Activated CD4-positive, alpha-beta T cell treated with anti-CD3 and anti-CD28 coated beads for 36 hours (primary cell): ENCODE data around the gene PKP3. TPM values are rescaled to one million over a fixed set of nuclear protein-coding genes. Genes with fewer than 3 reads are reported as not detected.
"Not testable (repeated sequence)": the region's sequence is repeated elsewhere in the genome, so short reads cannot be mapped to it uniquely, and the experiment has no call there.

Experiments used
- ATAC-seq: fragments of 200-7000 bp; cut with Tn5 transposase; one replicate; pipeline ENCODE4 v1.10.0; 2021; ENCODE audit warnings: mild to moderate bottlenecking, moderate library complexity
- CTCF ChIA-PET: fragments of 350-600 bp; sonication (Branson Sonifier 250); formaldehyde crosslinking; loops from one replicate; lab custom pipeline; 2021; ENCODE audit warnings: antibody characterized with exemption; lab: Charles Lee
- POLR2A ChIA-PET: fragments of 350-600 bp; sonication (Branson Sonifier 250); formaldehyde crosslinking; loops from one replicate; lab custom pipeline; 2021; ENCODE audit warnings: antibody characterized with exemption, inconsistent platforms; lab: Charles Lee
- DNase-seq: peaks from one replicate; pipeline ENCODE4 v3.0.0-alpha.2; 2020
- H3K27ac Mint-ChIP-seq: one replicate; pipeline ENCODE4 v1.8.0; 2021; ENCODE audit warnings: mixed read lengths
- H3K27me3 Mint-ChIP-seq: one replicate; pipeline ENCODE4 v1.8.0; 2021; ENCODE audit warnings: mixed read lengths
- H3K36me3 Mint-ChIP-seq: one replicate; pipeline ENCODE4 v1.8.0; 2021; ENCODE audit warnings: low read depth, mixed read lengths
- H3K4me1 Mint-ChIP-seq: one replicate; pipeline ENCODE4 v1.8.0; 2021; ENCODE audit warnings: mixed read lengths
- H3K4me3 Mint-ChIP-seq: one replicate; pipeline ENCODE4 v1.8.0; 2021; ENCODE audit warnings: mild to moderate bottlenecking, moderate library complexity, mixed read lengths
- H3K9me3 Mint-ChIP-seq: one replicate; pipeline ENCODE4 v1.8.0; 2021; ENCODE audit warnings: low read depth, mixed read lengths
- intact Hi-C, 2 experiments: fragments of 100-400 bp; cut with DNase I in 1 of 2; cut with micrococcal nuclease in 1 of 2; formaldehyde crosslinking; loops; one replicate each; pipeline versions ENCODE4 v1.14.2 to v1.15.1; 2022 to 2024; cut with DNase I, micrococcal nuclease
- total RNA-seq, 2 experiments: library from RNA; stranded (reverse); gene quantifications; one replicate each; pipeline ENCODE4 v1.2.3, GENCODE V29; 2021

PKP3 gene
- total RNA-seq, 2 experiments from 2014 or later: 0.07 to 0.18 TPM

- Mint-ChIP-seq H3K27me3 (peaks cover 5% of the 10 kb centered on the region), H3K27ac (no peak overlapping the region), H3K36me3 (no peaks in the 10 kb centered on the region), H3K4me3 (no peak overlapping the region), H3K9me3 (no peaks in the 10 kb centered on the region), H3K4me1 (no peaks in the 10 kb centered on the region)
- DNase-seq: no peak
- POLR2A ChIA-PET: no interaction called here
- intact Hi-C loops: no loop called here
- ATAC-seq: no peak
- CTCF ChIA-PET: no interaction called here
Observed at GRCh38 chr11:380491-380890, 13.5 kb upstream of the PKP3 start.

- no peaks in the 10 kb centered on the region for H3K9me3 Mint-ChIP-seq
- POLR2A ChIA-PET: no interaction called here
Observed at GRCh38 chr11:380996-381395, 13.0 kb upstream of the PKP3 start.

GRCh38 chr11:381501-382072 is 12.4 kb upstream of the PKP3 start:
- peaks cover 5% of the 10 kb centered on the region for H3K27me3 Mint-ChIP-seq
- H3K9me3 Mint-ChIP-seq: peaks cover under 1% of the 10 kb centered on the region
- POLR2A ChIA-PET: no interaction called here
- peaks cover under 1% of the 10 kb centered on the region for H3K36me3 Mint-ChIP-seq
- no peak overlapping the region for H3K4me3 Mint-ChIP-seq
- H3K4me1 Mint-ChIP-seq: no peaks in the 10 kb centered on the region
- DNase-seq (no peak), ATAC-seq (no peak)
- intact Hi-C loops: no loop called here
- no peak overlapping the region for H3K27ac Mint-ChIP-seq
- CTCF ChIA-PET: no interaction called here

More at GRCh38 chr11:380996-381395, 13.0 kb upstream of the PKP3 start:
- no peaks in the 10 kb centered on the region for H3K4me1 Mint-ChIP-seq
- ATAC-seq: no peak
- no peak for DNase-seq
- no peaks in the 10 kb centered on the region for H3K36me3 Mint-ChIP-seq
- H3K4me3 Mint-ChIP-seq: no peak overlapping the region
- H3K27ac Mint-ChIP-seq: no peak overlapping the region
- intact Hi-C loops: no loop called here
- CTCF ChIA-PET: no interaction called here
- peaks cover 5% of the 10 kb centered on the region for H3K27me3 Mint-ChIP-seq

GRCh38 chr11:382081-382629 is 11.9 kb upstream of the PKP3 start:
- POLR2A ChIA-PET: no interaction called here
- intact Hi-C loops: no loop called here
- CTCF ChIA-PET: interaction anchor here (0.6 to 0.7 kb wide), 2 partner anchors 131 to 136 kb away, joined by 3 read pairs; no protein-coding TSS in a partner anchor
- H3K36me3 Mint-ChIP-seq: peaks cover 3% of the 10 kb centered on the region
- peaks cover 5% of the 10 kb centered on the region for H3K27me3 Mint-ChIP-seq
- no peak overlapping the region for H3K27ac Mint-ChIP-seq
- DNase-seq: no peak
- no peak overlapping the region for H3K4me3 Mint-ChIP-seq
- H3K9me3 Mint-ChIP-seq: peaks cover 4% of the 10 kb centered on the region
- H3K4me1 Mint-ChIP-seq: no peaks in the 10 kb centered on the region
- no peak for ATAC-seq

- ChIA-PET POLR2A (no interaction called here), CTCF (no interaction called here)
- H3K27ac Mint-ChIP-seq: no peak overlapping the region
- H3K9me3 Mint-ChIP-seq: peaks cover 7% of the 10 kb centered on the region
- ATAC-seq: no peak
- no peak overlapping the region for H3K4me3 Mint-ChIP-seq
- H3K36me3 Mint-ChIP-seq: peaks cover 3% of the 10 kb centered on the region
- intact Hi-C loops: no loop called here
- no peak for DNase-seq
- no peaks in the 10 kb centered on the region for H3K4me1 Mint-ChIP-seq
- peaks cover 4% of the 10 kb centered on the region for H3K27me3 Mint-ChIP-seq
Observed at GRCh38 chr11:383431-383830, 10.6 kb upstream of the PKP3 start.

- Mint-ChIP-seq H3K4me1 (no peaks in the 10 kb centered on the region), H3K27me3 (peaks cover 2% of the 10 kb centered on the region), H3K4me3 (no peak overlapping the region), H3K27ac (no peak overlapping the region), H3K36me3 (peaks cover 3% of the 10 kb centered on the region), H3K9me3 (peaks cover 7% of the 10 kb centered on the region)
- ATAC-seq: no peak
- intact Hi-C loops: no loop called here
- POLR2A ChIA-PET: no interaction called here
- CTCF ChIA-PET: no interaction called here
- no peak for DNase-seq
Observed at GRCh38 chr11:384511-384910, 9.5 kb upstream of the PKP3 start.

- ATAC-seq: no peak
Observed at GRCh38 chr11:385594-386351, 8.2 kb upstream of the PKP3 start.

GRCh38 chr11:386483-386882 is 7.5 kb upstream of the PKP3 start:
- Mint-ChIP-seq H3K27ac (no peak overlapping the region), H3K4me3 (no peak overlapping the region), H3K36me3 (peaks cover 3% of the 10 kb centered on the region), H3K27me3 (peaks cover 2% of the 10 kb centered on the region), H3K9me3 (peaks cover 7% of the 10 kb centered on the region), H3K4me1 (no peaks in the 10 kb centered on the region)
- POLR2A ChIA-PET: no interaction called here
- DNase-seq: no peak
- ATAC-seq: no peak
- CTCF ChIA-PET: interaction anchor here (1.4 kb wide), 1 partner anchor 22 kb away, joined by 4 read pairs; no protein-coding TSS in a partner anchor
- intact Hi-C loops: no loop called here

More at GRCh38 chr11:385594-386351, 8.2 kb upstream of the PKP3 start:
- intact Hi-C loops: no loop called here
- peaks cover 7% of the 10 kb centered on the region for H3K9me3 Mint-ChIP-seq
- DNase-seq: no peak
- H3K4me1 Mint-ChIP-seq: no peaks in the 10 kb centered on the region
- ChIA-PET CTCF (interaction anchor here (0.6 kb wide), 1 partner anchor 30 kb away, joined by 4 read pairs; no protein-coding TSS in a partner anchor), POLR2A (no interaction called here)
- H3K27ac Mint-ChIP-seq: no peak overlapping the region
- peaks cover 2% of the 10 kb centered on the region for H3K27me3 Mint-ChIP-seq
- H3K4me3 Mint-ChIP-seq: no peak overlapping the region
- peaks cover 3% of the 10 kb centered on the region for H3K36me3 Mint-ChIP-seq

GRCh38 chr11:387193-387793 is 6.7 kb upstream of the PKP3 start:
- no peak for DNase-seq
- peaks cover 3% of the 10 kb centered on the region for H3K36me3 Mint-ChIP-seq
- peaks cover 7% of the 10 kb centered on the region for H3K9me3 Mint-ChIP-seq
- no peak overlapping the region for H3K27ac Mint-ChIP-seq
- H3K4me1 Mint-ChIP-seq: no peaks in the 10 kb centered on the region
- ATAC-seq: no peak
- peaks cover 2% of the 10 kb centered on the region for H3K27me3 Mint-ChIP-seq
- intact Hi-C loops: no loop called here
- ChIA-PET CTCF (interaction anchor here (0.7 to 1.4 kb wide), 4 partner anchors 19 to 66 kb away, joined by 3 to 4 read pairs (median 3); no protein-coding TSS in a partner anchor), POLR2A (no interaction called here)
- no peak overlapping the region for H3K4me3 Mint-ChIP-seq

- H3K4me1 Mint-ChIP-seq, ATAC-seq, H3K27ac Mint-ChIP-seq, H3K27me3 Mint-ChIP-seq, H3K4me3 Mint-ChIP-seq, CTCF ChIA-PET, DNase-seq, H3K36me3 Mint-ChIP-seq, H3K9me3 Mint-ChIP-seq, POLR2A ChIA-PET, intact Hi-C loops: not testable (repeated sequence)
Observed at GRCh38 chr11:389369-389768, 4.6 kb upstream of the PKP3 start.

- ChIA-PET CTCF (no interaction called here), POLR2A (no interaction called here)
- H3K36me3 Mint-ChIP-seq: peaks cover 3% of the 10 kb centered on the region
- no peaks in the 10 kb centered on the region for H3K4me1 Mint-ChIP-seq
- no peak overlapping the region for H3K27ac Mint-ChIP-seq
- H3K4me3 Mint-ChIP-seq: no peak overlapping the region
- peaks cover 7% of the 10 kb centered on the region for H3K9me3 Mint-ChIP-seq
- ATAC-seq (no peak), DNase-seq (no peak)
- intact Hi-C loops: no loop called here
- H3K27me3 Mint-ChIP-seq: no peaks in the 10 kb centered on the region
Observed at GRCh38 chr11:390175-390574, 3.8 kb upstream of the PKP3 start.
